MM.1S (cell line): ENCODE data around the gene DLGAP1.

ENCODE experiments used
- DNase-seq: peaks from one replicate; pipeline ENCODE4 v3.0.0-alpha.2; 2015
- H2AFZ ChIP-seq: fragments of 300-600 bp; sonication (generic); 2 replicates; pipeline ENCODE4 v1.6.0; 2016; ENCODE audit warnings: antibody characterized with exemption, low read length
- H3F3A ChIP-seq: fragments of 300-600 bp; sonication (generic); 2 replicates; pipeline ENCODE4 v1.6.1; 2016; ENCODE audit warnings: mild to moderate bottlenecking, antibody characterized with exemption, low read length, moderate library complexity, mixed read lengths; ENCODE audit not compliant: insufficient read depth
- H3K27ac ChIP-seq: fragments of 300-600 bp; sonication (generic); 2 replicates; pipeline ENCODE4 v1.5.1; 2016; ENCODE audit warnings: mild to moderate bottlenecking, low read length
- H3K27me3 ChIP-seq: fragments of 300-600 bp; sonication (generic); replicated peaks from 2 replicates; pipeline ENCODE4 v1.6.0; 2016; ENCODE audit warnings: low read length; ENCODE audit not compliant: insufficient read depth
- H3K36me3 ChIP-seq: fragments of 300-600 bp; sonication (generic); replicated peaks from 2 replicates; pipeline ENCODE4 v1.6.1; 2016; ENCODE audit warnings: mild to moderate bottlenecking, low read length, mixed read lengths; ENCODE audit not compliant: insufficient read depth
- H3K4me1 ChIP-seq: fragments of 300-600 bp; sonication (generic); 2 replicates; pipeline ENCODE4 v1.6.1; 2016; ENCODE audit warnings: low read length, mixed read lengths
- H3K4me2 ChIP-seq: fragments of 300-600 bp; sonication (generic); 2 replicates; pipeline ENCODE4 v1.6.0; 2016; ENCODE audit warnings: low read depth, low read length
- H3K4me3 ChIP-seq: fragments of 300-600 bp; sonication (generic); 2 replicates; pipeline ENCODE4 v1.5.1; 2016; ENCODE audit warnings: low read length, mixed read lengths
- H3K79me2 ChIP-seq: fragments of 300-600 bp; sonication (generic); 2 replicates; pipeline ENCODE4 v1.6.1; 2016; ENCODE audit warnings: mixed run types, low read length, mixed read lengths
- H3K9ac ChIP-seq: fragments of 300-600 bp; sonication (generic); 2 replicates; pipeline ENCODE4 v1.6.1; 2016; ENCODE audit warnings: low read length, mixed read lengths
- H3K9me2 ChIP-seq: fragments of 300-600 bp; sonication (generic); replicated peaks from 2 replicates; pipeline ENCODE4 v1.6.1; 2016; ENCODE audit warnings: mild to moderate bottlenecking, low read length, mixed read lengths; ENCODE audit not compliant: insufficient read depth
- H3K9me3 ChIP-seq: fragments of 300-600 bp; sonication (generic); replicated peaks from 2 replicates; pipeline ENCODE4 v1.6.1; 2016; ENCODE audit warnings: mild to moderate bottlenecking, low read length, mixed read lengths; ENCODE audit not compliant: insufficient read depth
- H4K20me1 ChIP-seq: fragments of 300-600 bp; sonication (generic); 2 replicates; pipeline ENCODE4 v1.6.1; 2016; ENCODE audit warnings: mild to moderate bottlenecking, low read length, moderate library complexity, mixed read lengths; ENCODE audit not compliant: insufficient read depth
- EZH2 ChIP-seq: fragments of 300-600 bp; sonication (generic); optimal IDR thresholded peaks from 2 replicates; pipeline ENCODE3; 2017; ENCODE audit warnings: low read depth, mild to moderate bottlenecking, antibody characterized with exemption, low read length, mixed read lengths
- EZH2phosphoT487 ChIP-seq: fragments of 300-600 bp; sonication (generic); IDR thresholded peaks from 2 replicates; pipeline ENCODE4 v1.6.1; 2018; ENCODE audit warnings: antibody characterized with exemption, low read length
- TF ChIP-seq, protein P1 (sequence below): fragments of 300-600 bp; sonication (generic); IDR thresholded peaks from 2 replicates; pipeline ENCODE4 v1.5.1; 2016; ENCODE audit warnings: antibody characterized with exemption, low read length, mixed read lengths

The DLGAP1 gene

DNA sequence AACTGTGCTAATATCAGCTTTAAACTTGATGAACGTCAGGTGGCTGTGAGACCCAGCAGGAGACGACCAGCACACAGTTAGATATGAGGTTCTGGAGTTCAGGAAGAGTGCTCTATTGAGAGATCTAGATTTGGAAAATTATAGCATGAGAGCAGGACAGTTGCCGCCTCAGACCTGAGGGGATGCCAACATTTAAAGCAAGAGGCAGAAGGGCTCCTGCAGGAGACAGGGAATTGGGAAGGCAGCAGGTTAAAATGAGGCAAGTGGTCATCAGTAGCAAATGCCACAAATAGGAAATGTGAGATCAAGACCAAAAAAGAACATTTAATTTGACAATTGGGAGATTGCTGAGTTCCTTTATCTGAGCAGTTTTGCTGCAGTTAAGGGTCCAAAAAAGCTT lies 533.3 kb downstream of the DLGAP1 start:
- Histone ChIP-seq H3F3A (no peaks in the 10 kb centered on the region), H3K79me2 (no peaks in the 10 kb centered on the region), H4K20me1 (no peaks in the 10 kb centered on the region), H3K4me2 (no peak overlapping the region), H2AFZ (no peak overlapping the region), H3K4me1 (no peaks in the 10 kb centered on the region), H3K4me3 (no peak overlapping the region), H3K9ac (no peak overlapping the region), H3K36me3 (no peaks in the 10 kb centered on the region), H3K27me3 (no peaks in the 10 kb centered on the region), H3K9me2 (no peaks in the 10 kb centered on the region), H3K27ac (no peak overlapping the region), H3K9me3 (no peaks in the 10 kb centered on the region)
- TF ChIP-seq, protein P1, sequence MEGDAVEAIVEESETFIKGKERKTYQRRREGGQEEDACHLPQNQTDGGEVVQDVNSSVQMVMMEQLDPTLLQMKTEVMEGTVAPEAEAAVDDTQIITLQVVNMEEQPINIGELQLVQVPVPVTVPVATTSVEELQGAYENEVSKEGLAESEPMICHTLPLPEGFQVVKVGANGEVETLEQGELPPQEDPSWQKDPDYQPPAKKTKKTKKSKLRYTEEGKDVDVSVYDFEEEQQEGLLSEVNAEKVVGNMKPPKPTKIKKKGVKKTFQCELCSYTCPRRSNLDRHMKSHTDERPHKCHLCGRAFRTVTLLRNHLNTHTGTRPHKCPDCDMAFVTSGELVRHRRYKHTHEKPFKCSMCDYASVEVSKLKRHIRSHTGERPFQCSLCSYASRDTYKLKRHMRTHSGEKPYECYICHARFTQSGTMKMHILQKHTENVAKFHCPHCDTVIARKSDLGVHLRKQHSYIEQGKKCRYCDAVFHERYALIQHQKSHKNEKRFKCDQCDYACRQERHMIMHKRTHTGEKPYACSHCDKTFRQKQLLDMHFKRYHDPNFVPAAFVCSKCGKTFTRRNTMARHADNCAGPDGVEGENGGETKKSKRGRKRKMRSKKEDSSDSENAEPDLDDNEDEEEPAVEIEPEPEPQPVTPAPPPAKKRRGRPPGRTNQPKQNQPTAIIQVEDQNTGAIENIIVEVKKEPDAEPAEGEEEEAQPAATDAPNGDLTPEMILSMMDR = no peak
- TF ChIP-seq EZH2 (no peak), EZH2phosphoT487 (no peak)
- DNase-seq = no peak

DNA sequence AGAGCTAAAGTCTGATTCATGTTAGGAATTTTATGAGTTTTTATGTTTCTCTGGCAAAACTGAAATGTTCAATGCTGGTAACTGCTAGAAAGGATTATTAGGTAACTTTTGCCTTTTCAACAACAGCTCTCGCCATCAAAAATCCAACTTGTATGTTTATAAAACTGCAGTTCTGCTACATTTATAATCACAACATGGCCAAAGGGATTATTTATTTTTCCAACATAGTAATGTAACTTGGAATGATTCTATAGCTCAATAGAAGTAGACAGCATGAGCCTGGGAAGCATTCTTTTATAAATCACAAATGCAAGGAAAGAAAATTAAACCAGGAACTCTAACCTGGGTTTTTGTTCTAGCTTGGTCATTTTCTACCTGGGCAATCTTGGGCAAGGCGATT lies 534.3 kb downstream of the DLGAP1 start:
- H3K4me2 ChIP-seq = no peak overlapping the region
- no peaks in the 10 kb centered on the region for H3K9me2 ChIP-seq
- H3K27me3 ChIP-seq = no peaks in the 10 kb centered on the region
- no peaks in the 10 kb centered on the region for H3K79me2 ChIP-seq
- H3K9me3 ChIP-seq = no peaks in the 10 kb centered on the region
- TF ChIP-seq EZH2phosphoT487 = no peak
- H3K27ac ChIP-seq = no peak overlapping the region
- no peaks in the 10 kb centered on the region for H3K36me3 ChIP-seq
- no peak overlapping the region for H3K9ac ChIP-seq
- no peak overlapping the region for H3K4me3 ChIP-seq
- H2AFZ ChIP-seq = no peak overlapping the region
- DNase-seq = no peak
- no peaks in the 10 kb centered on the region for H3K4me1 ChIP-seq
- H4K20me1 ChIP-seq = no peaks in the 10 kb centered on the region
- H3F3A ChIP-seq = no peaks in the 10 kb centered on the region

DNA sequence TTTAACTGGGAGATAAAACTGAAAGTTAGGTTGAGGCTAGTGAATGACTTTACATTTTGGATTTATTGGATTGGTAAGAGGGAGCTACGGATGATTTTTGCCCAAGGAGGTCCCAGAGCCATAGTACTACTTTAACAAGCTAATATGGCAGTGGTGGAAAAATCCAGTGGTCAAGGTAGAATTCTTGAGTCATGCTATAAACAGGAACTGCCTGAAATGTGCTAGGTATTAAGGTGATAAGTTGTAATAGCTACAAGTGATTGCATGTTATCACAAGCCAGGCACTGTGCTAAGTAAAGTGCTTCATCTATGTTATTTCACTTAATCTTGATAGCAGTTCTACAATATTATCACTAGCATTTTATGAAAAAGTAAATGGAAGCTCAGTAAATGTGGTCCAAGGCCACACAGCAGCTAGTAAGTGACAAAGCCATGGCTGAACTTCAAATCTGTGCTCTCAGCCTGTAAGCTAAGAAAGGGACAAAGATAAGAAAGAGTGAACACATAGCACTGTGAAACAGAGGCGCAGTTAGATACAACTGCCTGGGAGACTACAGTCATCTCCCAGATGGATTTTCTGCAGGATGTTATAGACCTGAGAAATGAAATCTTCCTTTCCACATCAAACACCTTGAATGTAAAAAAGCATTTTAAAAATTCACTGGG lies 535.6 kb downstream of the DLGAP1 start:
- TF ChIP-seq, protein P1 = no peak
- TF ChIP-seq EZH2phosphoT487 (no peak), EZH2 (no peak)
- H3K4me1 ChIP-seq = peaks cover 10% of the 10 kb centered on the region
- no peaks in the 10 kb centered on the region for H3K27me3 ChIP-seq
- no peaks in the 10 kb centered on the region for H3K9me2 ChIP-seq
- no peaks in the 10 kb centered on the region for H3K79me2 ChIP-seq
- H3K36me3 ChIP-seq = no peaks in the 10 kb centered on the region
- no peaks in the 10 kb centered on the region for H4K20me1 ChIP-seq
- H3K27ac ChIP-seq = no peak overlapping the region
- H2AFZ ChIP-seq = no peak overlapping the region
- H3K4me2 ChIP-seq = no peak overlapping the region
- H3K4me3 ChIP-seq = no peak overlapping the region
- H3F3A ChIP-seq = peaks cover 10% of the 10 kb centered on the region; the same call in 1 of the 2 replicates
- H3K9ac ChIP-seq = no peak overlapping the region
- H3K9me3 ChIP-seq = no peaks in the 10 kb centered on the region
- DNase-seq = no peak

GRCh38 chr18:3916082-3916481 lies 539.0 kb downstream of the DLGAP1 start:
- H3K36me3 ChIP-seq = no peaks in the 10 kb centered on the region
- no peaks in the 10 kb centered on the region for H3K79me2 ChIP-seq
- no peak for DNase-seq
- H3K9me3 ChIP-seq = no peaks in the 10 kb centered on the region
- peaks cover 16% of the 10 kb centered on the region for H3K4me1 ChIP-seq
- H3F3A ChIP-seq = peaks cover 14% of the 10 kb centered on the region; the same call in 1 of the 2 replicates
- no peaks in the 10 kb centered on the region for H3K9me2 ChIP-seq
- no peak overlapping the region for H3K4me3 ChIP-seq
- H3K9ac ChIP-seq = no peak overlapping the region
- TF ChIP-seq EZH2 (no peak), EZH2phosphoT487 (no peak)
- TF ChIP-seq, protein P1 = no peak
- no peaks in the 10 kb centered on the region for H3K27me3 ChIP-seq
- H2AFZ ChIP-seq = no peak overlapping the region
- H3K27ac ChIP-seq = no peak overlapping the region
- no peaks in the 10 kb centered on the region for H4K20me1 ChIP-seq
- H3K4me2 ChIP-seq = no peak overlapping the region
